ENCODE measurements around the gene ETV4.

The ETV4 gene

DNA sequence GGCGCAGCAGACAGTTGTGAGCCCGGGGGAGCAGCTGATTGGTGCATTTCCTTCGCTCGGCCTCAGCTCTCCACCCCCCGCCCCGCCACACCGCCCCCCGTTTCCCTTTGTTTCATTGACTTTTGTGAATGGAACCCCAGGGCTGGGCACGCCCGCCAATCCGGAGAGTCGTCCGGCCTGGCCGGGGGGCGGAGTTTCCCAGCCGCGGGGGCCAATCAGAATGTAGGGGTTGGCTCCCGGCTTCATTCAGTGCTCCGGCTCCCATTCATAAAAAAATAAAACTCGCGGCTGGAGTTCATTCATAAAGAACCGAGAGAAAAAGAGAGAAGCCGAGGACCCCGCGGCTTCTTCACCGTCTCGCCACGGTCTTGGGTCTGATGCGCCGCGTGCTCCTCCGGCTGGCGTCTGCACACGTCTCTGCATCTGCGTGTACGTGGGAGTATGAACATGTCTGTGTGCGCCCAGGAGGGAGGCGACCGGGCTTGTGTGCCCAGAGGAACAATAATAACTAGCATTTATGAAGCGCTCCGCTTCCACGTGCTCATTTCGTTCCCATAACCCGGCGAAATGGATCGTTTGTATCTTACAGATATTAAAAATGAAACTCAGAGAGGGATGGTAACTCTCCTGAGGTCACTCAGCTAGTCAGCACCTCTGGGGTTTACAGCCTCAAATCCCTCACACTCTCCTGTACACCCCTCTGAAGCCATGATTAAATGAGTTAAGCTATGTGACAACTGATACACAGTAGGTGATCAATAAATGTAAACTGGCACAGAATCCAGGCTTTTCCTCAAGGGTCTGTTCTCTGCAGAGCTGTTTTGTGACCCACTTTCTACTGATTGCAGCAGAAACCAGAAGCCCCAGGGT, at the start of gene ETV4:
ETV4 (minus strand) TSS at position 22 of the 870 bp plus-strand sequence. CDS start 723 bp downstream, outside the sequence.
- peak; percentile 94 for FAIRE-seq

DNA sequence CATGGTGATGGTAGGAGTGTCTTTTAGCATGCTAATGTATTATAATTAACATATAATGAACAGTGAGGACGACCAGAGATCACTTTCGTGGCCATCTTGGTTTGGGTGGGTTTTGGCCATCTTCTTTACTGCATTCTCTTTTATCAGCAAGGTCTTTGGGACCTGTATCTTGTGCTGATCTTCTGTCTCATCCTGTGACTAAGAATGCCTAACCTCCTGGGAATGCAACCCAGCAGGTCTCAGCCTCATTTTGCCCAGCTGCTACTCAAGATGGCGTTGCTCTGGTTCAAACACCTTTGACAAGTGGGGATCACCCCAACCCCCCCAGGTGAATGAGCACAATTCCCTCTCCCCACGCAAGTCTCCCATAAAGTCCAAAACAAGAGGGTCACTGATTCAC, 49.3 kb upstream of the ETV4 start:
- FAIRE-seq, result no peak

DNA sequence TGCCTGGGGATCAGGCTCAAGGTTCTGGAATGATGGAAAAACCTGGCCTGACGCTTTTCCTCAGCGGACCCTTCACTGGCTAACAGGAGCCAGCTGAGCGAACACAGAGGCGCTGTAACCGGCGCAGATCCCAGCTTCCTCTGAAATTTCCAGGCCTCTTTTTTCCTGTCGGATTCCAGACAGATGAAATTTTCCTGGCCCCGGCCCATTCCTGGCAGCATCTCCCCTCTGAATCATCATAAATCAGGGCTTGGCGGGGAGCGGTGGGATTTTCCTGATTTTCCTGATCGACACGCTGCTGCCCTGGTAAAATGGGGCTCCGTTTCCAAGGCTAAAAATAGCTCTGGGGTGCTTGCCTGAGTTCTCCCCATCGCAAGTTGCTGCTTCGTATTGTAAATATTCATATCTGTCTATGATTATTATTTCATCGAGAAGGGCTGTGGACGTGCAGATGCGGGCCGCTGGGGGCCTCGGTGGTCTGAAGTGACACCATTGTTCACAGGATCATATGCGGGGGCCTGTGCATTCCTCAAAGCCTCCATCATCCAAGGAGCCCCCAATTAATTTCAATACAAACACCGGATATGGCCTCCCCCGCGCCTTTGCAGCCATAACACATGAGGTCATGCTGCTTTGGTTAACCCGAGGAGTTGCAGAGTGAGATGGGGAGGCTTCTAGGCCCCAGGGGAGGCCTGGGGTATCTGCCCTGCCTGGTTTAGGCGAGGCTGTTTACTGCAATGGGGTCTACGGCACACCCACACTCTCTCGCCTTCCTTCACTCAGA, 45.8 kb upstream of the ETV4 start:
- FAIRE-seq, result no peak

DNA sequence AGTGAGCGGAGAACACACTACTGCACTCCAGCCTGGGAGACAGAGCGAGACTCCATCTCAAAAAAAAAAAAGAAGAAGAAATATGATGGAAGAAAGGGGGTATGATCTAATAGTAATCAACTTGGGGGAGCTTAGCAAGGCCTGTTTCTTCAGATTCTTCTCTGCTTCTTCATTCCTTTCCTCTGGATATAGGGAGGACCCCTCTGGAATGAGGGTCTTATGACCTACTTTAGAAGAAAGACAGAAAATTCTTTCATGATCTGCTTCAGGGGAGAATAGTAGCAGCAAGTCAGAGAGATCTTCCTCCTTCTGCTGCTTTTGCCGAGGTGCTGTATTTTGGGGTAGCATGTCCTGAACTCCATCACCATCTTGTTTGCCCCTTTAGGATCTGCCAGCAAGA, 44.9 kb upstream of the ETV4 start:
- no peak for FAIRE-seq

DNA sequence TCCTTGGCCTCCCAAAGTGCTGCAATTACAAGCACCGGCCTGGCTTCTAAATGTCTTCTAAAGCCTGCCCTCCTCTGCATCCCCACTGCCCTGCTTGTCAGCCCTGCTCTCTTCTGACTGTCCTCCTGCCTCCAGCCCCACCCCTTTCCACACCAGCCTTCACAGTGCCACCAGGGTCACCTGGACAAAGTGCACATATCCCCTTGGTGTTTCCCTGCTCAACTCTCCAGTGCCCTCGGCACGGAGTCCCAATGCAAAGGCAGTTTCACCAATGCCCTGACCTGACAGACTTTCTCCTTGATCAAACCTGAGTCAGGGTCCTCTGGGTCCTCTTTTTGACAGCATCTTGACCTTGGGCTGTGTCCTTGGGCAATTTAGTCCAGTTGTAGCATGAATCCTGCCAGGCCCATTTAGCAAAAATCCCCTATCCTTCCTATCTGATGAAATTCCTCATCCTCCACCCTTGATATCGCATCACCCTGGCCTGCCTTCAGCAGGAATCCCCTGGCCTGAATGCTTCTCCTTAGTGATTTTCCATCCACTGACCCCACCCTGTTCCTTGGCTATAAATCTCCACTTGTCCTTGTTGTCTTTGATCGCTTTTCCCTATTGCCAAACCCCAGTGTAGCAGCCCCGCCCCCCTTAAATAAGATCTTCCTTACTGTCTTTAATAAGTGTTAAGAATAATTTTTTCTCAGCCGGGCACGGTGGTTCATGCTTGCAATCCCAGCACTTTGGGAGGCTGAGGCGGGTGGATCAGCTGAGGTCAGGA, 42.7 kb upstream of the ETV4 start:
- no peak for FAIRE-seq

- no peak for FAIRE-seq
These were observed 42.0 kb upstream of the ETV4 start for GRCh38 chr17:43588121-43588520.

DNA sequence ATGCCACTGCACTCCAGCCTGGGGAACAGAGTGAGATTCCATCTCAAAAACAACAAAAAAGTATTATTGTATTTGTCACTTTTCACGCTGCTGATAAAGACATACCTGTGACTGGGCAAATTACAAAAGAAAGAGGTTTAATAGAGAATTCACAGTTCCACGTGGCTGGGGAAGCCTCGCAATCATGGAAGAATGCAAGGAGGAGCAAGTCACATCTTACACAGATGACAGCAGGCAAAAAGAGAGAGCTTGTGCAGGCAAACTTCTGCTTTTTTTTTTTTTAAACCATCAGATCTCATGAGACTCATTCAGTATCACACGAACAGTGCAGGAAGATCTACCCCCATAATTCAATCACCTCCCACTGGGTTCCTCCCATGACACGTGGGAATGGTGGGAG, 41.5 kb upstream of the ETV4 start:
- FAIRE-seq, result no peak

GRCh38 chr17:43584666-43585102, 38.5 kb upstream of the ETV4 start:
- no peak for FAIRE-seq

DNA sequence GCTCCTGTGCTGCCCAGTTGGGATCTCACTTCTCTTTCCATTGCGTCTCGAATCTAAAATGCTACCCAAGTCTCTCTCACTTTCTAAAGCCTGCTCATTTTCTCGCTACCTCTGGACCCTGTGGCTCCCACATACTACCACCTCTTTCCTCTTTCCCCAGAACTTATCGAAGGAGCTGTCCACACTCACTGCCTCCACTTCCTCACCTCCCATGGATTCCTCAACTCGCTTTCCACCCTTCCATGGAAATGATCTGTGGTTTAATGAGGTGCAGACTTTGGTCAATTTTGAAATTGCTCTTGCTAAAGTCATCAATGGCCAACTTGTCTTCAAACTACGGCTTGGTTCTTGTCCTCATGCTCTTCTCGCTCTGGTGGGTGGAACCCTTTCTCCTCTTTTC, 37.2 kb upstream of the ETV4 start:
- FAIRE-seq, result no peak

DNA sequence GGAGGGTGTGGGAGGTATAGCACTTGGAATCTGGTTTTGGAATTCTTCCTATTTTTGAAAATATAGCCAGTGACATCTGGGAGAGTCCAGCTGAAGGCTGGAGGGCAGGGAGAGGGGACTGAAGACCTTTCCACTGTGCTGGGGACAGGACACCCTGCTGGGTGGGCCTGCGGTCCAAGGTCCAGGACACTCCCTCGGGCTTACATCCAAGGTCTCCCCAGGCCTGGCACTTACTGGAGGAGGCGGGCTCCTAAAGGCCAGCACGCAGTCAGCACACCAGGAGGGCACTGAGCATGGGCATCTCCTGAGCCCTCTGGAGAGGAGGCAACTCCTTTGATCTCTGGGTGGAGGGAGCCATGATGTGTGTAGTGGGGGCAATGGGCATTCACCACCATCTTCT, 35.5 kb upstream of the ETV4 start:
- no peak for FAIRE-seq

DNA sequence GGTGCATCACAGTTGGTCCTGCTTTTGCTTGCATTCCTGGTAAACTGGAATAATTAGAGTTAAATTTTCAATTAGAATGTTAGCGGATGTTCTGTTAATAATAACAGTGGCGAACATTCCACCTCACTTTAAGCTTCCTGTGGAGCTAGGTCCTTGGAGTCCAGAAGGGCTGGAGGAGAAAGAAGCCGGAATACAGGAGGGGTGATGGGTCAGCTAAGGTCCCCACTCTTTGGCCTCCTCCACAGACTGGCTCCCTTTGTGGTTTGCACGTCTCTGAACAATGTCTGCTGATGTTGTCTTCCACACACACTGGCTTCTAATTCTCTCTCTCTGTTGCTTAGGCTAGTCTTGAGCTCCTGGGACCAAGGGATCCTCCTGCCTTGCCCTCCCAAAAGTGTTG, 35.0 kb upstream of the ETV4 start:
- FAIRE-seq, result no peak

DNA sequence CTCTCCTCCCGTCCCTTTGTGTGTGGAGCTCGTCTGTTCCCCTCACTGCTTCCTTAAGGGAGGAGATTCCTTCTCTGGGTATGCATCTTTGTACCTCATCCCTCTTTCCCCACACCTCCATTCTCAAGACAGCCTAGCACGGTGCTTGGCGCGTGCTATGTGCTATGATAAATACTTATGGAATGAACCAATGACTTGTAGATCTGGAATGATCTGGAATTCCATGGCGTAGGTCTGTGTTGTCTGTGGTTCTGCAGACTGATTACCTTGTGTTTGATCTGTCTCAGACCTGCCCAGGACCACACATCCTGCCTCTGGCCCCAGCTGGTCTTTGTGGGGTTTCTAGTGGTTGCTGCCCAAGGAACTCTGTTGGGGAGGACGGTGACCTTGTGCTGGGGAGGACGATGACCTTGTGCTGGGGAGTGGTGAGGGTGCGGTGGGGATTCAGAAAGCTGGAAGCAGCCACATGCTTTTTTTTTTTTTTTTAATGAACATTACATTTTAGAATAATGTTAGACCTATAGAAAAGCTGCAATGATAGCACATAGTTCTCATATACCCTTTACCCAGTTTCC, 33.5 kb upstream of the ETV4 start:
- FAIRE-seq, result no peak

- no peak for FAIRE-seq
These were observed 32.8 kb upstream of the ETV4 start for GRCh38 chr17:43578699-43579565.

DNA sequence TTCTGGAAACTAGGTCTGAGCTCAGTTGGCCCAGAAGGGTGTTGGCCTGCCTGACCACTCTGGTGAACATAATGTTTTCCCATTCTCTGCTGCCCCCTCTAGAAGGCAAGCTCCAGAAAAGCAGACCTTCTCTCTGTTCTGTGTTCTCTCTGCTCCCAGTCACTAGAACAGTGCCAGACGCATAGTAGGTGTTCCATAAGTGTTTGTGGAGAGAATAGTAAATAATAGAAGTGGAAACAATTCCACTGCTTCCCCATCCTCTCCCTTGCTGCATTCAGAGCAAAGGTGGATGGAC, 32.2 kb upstream of the ETV4 start:
- no peak for FAIRE-seq

DNA sequence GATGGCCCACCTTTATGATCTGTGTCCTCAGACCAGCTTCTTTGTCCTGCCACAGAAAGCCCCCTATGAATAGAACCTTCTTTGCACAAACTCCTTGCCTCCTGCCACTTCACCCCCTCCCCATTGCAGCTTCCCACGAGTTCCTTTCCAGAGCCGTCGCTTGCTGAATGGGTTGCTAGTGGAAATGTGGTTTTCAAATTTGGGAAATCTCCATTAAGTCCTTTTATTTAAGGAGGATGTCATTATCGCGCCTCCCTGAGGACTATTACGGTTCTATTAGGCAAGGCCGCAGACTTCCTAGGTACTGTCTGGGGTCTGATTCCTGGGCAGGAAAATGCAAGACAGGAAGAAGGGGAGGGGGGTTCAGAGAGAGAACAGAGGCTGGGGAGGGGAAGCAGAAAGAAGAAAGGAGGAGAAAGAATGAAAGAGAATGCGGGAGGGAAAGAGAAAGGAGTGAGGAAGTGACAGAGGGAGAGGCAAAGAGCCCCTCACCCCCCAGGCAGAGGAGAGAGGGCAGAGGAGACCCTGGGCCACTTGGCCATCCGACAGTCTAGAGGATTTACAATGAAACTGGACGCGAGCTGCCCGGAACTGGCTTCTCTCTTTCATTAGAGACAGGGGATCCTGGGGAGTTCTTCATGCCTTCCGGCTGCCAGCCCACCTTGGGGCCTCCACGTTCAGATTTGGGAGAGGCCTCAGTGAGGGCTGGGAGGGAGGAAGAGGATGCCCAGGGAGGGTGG, 31.7 kb upstream of the ETV4 start:
- FAIRE-seq, result no peak

DNA sequence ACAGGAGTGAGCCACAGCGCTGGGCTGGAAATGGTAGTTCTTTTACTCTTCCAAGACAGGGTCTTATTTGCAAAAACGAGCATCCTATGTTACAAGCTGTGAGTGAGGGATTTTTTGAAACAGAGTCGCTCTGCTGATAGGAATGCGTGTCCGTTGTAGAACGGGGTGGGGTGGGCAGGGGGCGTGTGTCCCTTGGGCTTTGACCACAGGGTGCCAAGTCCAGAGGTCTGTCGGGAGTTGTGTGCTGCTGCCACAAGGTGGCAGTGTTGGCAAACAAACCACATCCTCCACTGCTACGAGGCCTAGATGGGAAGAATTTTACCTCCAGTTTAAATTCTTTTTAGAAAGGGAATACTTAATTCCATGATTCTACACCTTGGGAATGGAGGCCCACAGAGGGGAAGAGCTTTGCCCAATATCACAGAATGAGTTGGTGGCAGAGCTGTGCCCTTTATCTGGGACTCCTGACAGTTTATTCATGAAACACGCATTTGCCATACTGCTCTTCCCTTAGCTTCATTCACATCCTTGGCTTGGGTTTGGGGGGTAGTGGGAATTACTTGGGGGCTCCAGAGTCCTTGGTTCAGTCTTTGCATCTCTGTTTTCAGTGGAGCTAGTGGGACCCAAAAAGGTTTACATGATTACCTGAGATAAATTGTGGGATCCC, 30.6 kb upstream of the ETV4 start:
- FAIRE-seq, result no peak

DNA sequence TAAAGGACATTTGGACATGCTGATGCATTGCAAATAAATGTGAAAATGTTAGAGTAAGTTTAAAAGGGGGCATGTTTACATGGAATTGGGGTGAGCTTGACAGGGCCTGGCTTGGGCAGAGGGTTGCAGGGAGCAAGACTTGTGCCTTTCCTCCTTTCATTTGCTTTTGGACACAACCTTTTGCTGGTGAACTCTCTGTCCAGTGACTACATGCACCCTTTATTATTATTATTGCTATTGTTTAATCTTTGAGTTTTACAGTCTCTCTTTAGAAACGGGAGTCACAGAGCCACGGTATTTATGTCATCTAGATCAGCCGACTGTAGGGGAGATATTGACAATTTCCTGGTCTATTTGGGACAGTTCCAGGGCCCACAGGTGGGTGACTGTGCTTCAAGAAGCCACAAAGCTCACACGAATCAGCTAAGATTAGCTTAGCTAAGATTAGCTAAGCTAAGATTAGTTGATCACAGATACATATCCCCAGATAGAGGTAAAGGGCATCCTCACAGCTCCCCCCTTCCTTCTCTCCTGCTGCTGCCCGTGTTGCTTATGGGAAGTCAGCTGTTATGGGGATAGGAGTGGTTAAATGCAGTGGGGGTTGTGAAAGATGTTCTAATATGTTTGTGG, 28.9 kb upstream of the ETV4 start:
- no peak for FAIRE-seq

DNA sequence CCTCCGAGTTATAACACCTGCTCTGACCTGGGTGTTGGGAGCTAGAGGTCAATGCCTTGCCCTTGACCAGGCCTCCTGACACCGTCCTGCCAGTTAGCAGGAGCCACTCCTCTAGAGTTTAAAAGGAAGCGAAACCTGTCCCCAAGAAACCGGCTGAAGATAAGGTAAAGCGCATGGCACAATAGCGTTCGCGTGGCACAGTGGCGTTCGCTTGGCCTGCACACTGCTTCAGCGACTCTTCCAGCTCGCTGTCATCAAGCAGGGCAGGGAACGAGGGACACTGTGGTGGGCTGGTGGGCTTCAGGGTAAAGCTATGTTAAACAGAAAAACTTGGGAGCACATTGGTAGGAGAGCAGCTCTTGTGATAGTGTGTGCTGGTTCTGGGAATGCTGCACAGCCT, 28.2 kb upstream of the ETV4 start:
- FAIRE-seq, result no peak

GRCh38 chr17:43573579-43574321, 27.6 kb upstream of the ETV4 start:
- no peak for FAIRE-seq
